Measurements from ENCODE around the gene TCTN1. TPM values are rescaled to one million over a fixed set of nuclear protein-coding genes. Genes with fewer than 3 reads are reported as not detected.
A peak's percentile ranks its signal among the peaks of the same experiment; 100 is the strongest.
"Not testable (repeated sequence)": the region's sequence is repeated elsewhere in the genome, so short reads cannot be mapped to it uniquely, and the experiment has no call there.

The TCTN1 gene
- total RNA-seq, 1 donor from 2014 or later = 24.4 TPM

DNA sequence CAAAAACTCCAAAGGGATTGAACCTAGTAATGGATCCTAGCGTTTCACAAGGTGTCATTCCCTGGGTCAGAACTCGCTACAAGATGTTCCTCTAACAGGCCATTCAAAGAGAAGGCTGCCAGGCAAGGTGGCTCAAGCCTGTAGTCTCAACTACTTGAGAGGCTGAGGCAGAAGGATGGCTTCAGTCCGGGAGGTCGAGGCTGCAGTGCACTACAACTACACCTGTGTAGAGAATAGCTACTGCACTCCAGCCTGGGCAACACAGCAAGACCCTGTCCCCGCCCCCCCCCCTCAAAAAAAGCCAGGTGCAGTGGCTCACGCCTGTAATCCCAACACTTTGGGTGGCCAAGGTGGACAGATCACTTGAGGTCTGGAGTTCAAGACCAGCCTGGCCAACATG is 45.2 kb upstream of the TCTN1 start:
- H3K4me1 Mint-ChIP-seq (ENCODE audit: unreplicated experiment) = peaks cover 7% of the 10 kb centered on the region
- no peak overlapping the region for H3K27ac Mint-ChIP-seq (ENCODE audit: unreplicated experiment)
- H3K27me3 Mint-ChIP-seq (ENCODE audit: unreplicated experiment) = no peaks in the 10 kb centered on the region
- H3K36me3 Mint-ChIP-seq (ENCODE audit: low read depth, unreplicated experiment) = peaks cover 14% of the 10 kb centered on the region
- TF ChIP-seq, protein P1, sequence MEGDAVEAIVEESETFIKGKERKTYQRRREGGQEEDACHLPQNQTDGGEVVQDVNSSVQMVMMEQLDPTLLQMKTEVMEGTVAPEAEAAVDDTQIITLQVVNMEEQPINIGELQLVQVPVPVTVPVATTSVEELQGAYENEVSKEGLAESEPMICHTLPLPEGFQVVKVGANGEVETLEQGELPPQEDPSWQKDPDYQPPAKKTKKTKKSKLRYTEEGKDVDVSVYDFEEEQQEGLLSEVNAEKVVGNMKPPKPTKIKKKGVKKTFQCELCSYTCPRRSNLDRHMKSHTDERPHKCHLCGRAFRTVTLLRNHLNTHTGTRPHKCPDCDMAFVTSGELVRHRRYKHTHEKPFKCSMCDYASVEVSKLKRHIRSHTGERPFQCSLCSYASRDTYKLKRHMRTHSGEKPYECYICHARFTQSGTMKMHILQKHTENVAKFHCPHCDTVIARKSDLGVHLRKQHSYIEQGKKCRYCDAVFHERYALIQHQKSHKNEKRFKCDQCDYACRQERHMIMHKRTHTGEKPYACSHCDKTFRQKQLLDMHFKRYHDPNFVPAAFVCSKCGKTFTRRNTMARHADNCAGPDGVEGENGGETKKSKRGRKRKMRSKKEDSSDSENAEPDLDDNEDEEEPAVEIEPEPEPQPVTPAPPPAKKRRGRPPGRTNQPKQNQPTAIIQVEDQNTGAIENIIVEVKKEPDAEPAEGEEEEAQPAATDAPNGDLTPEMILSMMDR (IDR thresholded peaks at IDR 0.05; ENCODE audit: unreplicated experiment) = no peak
- no peak for DNase-seq (ENCODE audit: low spot score)
- no peak overlapping the region for H3K4me3 Mint-ChIP-seq (ENCODE audit: unreplicated experiment)
- H3K9me3 Mint-ChIP-seq (ENCODE audit: unreplicated experiment) = peaks cover 5% of the 10 kb centered on the region

DNA sequence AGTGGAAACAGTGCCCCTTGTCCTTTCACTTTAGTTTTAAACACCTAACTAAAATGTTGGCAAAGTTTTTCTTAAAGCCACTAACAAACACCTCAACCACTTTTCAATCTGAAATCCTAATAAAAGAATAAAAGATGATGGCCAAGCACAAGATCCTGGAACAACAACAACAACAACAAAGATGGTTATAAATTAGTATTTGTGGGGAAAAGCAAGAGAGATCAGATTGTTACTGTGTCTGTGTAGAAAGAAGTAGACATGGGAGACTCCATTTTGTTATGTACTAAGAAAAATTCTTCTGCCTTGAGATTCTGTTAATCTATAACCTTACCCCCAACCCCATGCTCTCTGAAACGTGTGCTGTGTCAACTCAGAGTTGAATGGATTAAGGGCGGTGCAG is 44.1 kb upstream of the TCTN1 start:
- Mint-ChIP-seq H3K36me3 (ENCODE audit: low read depth, unreplicated experiment) (peaks cover 14% of the 10 kb centered on the region), H3K4me3 (ENCODE audit: unreplicated experiment) (peak overlapping the region; percentile 15)
- not testable (repeated sequence) for DNase-seq (ENCODE audit: low spot score); H3K27ac Mint-ChIP-seq (ENCODE audit: unreplicated experiment); H3K27me3 Mint-ChIP-seq (ENCODE audit: unreplicated experiment); H3K9me3 Mint-ChIP-seq (ENCODE audit: unreplicated experiment); H3K4me1 Mint-ChIP-seq (ENCODE audit: unreplicated experiment)

DNA sequence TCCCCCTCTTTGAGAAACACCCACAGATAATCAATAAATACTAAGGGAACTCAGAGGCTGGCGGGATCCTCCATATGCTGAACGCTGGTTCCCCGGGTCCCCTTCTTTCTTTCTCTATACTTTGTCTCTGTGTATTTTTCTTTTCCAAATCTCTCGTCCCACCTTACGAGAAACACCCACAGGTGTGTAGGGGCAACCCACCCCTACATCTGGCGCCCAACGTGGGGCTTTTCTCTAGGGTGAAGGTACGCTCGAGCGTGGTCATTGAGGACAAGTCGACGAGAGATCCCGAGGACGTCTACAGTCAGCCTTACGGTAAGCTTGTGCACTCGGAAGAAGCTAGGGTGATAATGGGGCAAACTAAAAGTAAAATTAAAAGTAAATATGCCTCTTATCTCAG is 43.1 kb upstream of the TCTN1 start:
- DNase-seq (ENCODE audit: low spot score); H3K27ac Mint-ChIP-seq (ENCODE audit: unreplicated experiment); H3K9me3 Mint-ChIP-seq (ENCODE audit: unreplicated experiment); H3K4me3 Mint-ChIP-seq (ENCODE audit: unreplicated experiment); H3K27me3 Mint-ChIP-seq (ENCODE audit: unreplicated experiment); H3K4me1 Mint-ChIP-seq (ENCODE audit: unreplicated experiment): not testable (repeated sequence)
- H3K36me3 Mint-ChIP-seq (ENCODE audit: low read depth, unreplicated experiment) = peaks cover 14% of the 10 kb centered on the region

DNA sequence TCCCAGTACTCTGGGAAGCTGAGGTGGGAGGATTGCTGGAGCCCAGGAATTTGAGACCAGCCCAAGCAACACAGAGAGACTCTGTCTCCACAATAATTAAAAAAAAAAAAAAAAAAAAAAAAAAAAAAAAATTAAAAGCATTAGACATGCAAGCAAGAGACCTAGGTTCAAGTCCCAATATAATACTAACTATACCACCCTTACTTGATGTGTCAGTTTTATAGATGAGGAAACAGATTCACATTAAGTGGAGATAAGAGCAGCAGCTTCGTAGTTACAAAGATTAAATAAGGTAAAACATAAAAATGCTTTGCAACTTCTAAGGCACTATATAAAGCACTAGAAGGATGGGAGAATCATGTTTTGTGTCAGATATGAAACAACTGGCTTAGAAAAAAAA is 39.9 kb upstream of the TCTN1 start:
- Mint-ChIP-seq H3K9me3 (ENCODE audit: unreplicated experiment) (peaks cover 5% of the 10 kb centered on the region), H3K4me3 (ENCODE audit: unreplicated experiment) (no peak overlapping the region), H3K27ac (ENCODE audit: unreplicated experiment) (no peak overlapping the region), H3K36me3 (ENCODE audit: low read depth, unreplicated experiment) (peaks cover 11% of the 10 kb centered on the region), H3K27me3 (ENCODE audit: unreplicated experiment) (no peaks in the 10 kb centered on the region), H3K4me1 (ENCODE audit: unreplicated experiment) (no peaks in the 10 kb centered on the region)
- TF ChIP-seq, protein P1 (IDR thresholded peaks at IDR 0.05; ENCODE audit: unreplicated experiment) = no peak
- DNase-seq (ENCODE audit: low spot score) = no peak

DNA sequence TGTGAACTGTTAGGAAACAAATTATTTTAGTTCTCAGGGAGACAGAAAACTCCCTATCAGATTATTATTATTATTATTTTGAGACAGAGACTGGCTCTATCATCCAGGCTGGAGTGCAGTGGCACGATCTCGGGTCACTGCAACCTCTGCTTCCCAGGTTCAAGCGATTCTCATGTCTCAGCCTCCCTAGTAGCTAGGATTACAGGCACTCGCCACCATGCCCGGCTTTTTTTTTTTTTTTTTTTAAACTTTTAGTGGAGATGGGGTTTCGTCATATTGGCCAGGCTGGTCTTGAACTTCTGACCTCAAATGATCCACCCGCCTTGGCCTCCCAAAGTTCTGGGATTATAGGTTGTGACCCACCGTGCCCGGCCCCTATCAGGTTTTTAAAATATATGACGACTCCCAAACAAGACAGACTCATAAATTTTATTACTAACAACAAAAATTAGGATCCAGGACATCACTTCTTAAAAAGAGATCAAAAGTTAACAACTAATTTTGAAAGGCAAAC is 39.2 kb upstream of the TCTN1 start:
- not testable (repeated sequence) for H3K4me1 Mint-ChIP-seq (ENCODE audit: unreplicated experiment); H3K9me3 Mint-ChIP-seq (ENCODE audit: unreplicated experiment); H3K27ac Mint-ChIP-seq (ENCODE audit: unreplicated experiment); H3K27me3 Mint-ChIP-seq (ENCODE audit: unreplicated experiment); H3K36me3 Mint-ChIP-seq (ENCODE audit: low read depth, unreplicated experiment); H3K4me3 Mint-ChIP-seq (ENCODE audit: unreplicated experiment); DNase-seq (ENCODE audit: low spot score)

DNA sequence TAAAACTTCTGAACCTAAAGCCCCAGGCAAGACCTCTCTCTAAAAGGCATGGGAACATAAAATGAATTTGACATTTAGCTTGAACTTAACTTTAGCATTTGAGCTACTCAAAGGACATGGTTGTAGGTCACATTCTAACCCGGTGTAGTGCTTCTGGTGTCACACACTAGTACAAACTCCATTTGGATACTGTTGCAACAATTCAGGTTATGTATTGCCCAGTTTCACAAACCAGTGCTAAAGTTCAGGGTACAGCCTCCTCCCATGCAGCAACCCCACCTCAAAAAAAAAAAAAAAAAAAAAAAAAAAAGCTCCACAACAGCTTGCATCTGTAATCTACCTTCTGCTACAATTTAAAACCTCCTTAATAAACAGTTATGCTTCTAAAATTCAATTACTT is 38.6 kb upstream of the TCTN1 start:
- H3K27me3 Mint-ChIP-seq (ENCODE audit: unreplicated experiment) = no peaks in the 10 kb centered on the region
- TF ChIP-seq, protein P1 (IDR thresholded peaks at IDR 0.05; ENCODE audit: unreplicated experiment) = no peak
- no peaks in the 10 kb centered on the region for H3K9me3 Mint-ChIP-seq (ENCODE audit: unreplicated experiment)
- H3K4me1 Mint-ChIP-seq (ENCODE audit: unreplicated experiment) = no peaks in the 10 kb centered on the region
- no peak overlapping the region for H3K27ac Mint-ChIP-seq (ENCODE audit: unreplicated experiment)
- DNase-seq (ENCODE audit: low spot score) = no peak
- peaks cover 7% of the 10 kb centered on the region for H3K36me3 Mint-ChIP-seq (ENCODE audit: low read depth, unreplicated experiment)
- no peak overlapping the region for H3K4me3 Mint-ChIP-seq (ENCODE audit: unreplicated experiment)

Measured in endothelial cell (in vitro differentiated cells).